ENCODE data around the gene DDX10.
"Not testable (repeated sequence)": the region's sequence is repeated elsewhere in the genome, so short reads cannot be mapped to it uniquely, and the experiment has no call there.

DDX10 gene

GRCh38 chr11:108732395-108732794 is 67.5 kb downstream of the DDX10 start:
- peaks cover 4% of the 10 kb centered on the region for H3K36me3 ChIP-seq (ENCODE audit: control insufficient read depth, insufficient read depth, low read length)
- no peaks in the 10 kb centered on the region for H3K9me3 ChIP-seq (ENCODE audit: control insufficient read depth, low read length)
- no peak overlapping the region for H3K27ac ChIP-seq (ENCODE audit: insufficient read depth, low read length, poor library complexity, severe bottlenecking)
- no peak for DNase-seq
- no peaks in the 10 kb centered on the region for H3K4me1 ChIP-seq (ENCODE audit: control insufficient read depth, insufficient read depth, low read length, poor library complexity, severe bottlenecking)
- no peak overlapping the region for H3K4me3 ChIP-seq (ENCODE audit: insufficient read depth, low read depth, low read length, poor library complexity, severe bottlenecking)
- H3K27me3 ChIP-seq (replicated peaks; ENCODE audit: control insufficient read depth, insufficient read depth, low read length, poor library complexity, severe bottlenecking): no peaks in the 10 kb centered on the region

GRCh38 chr11:108733479-108734116 is 68.7 kb downstream of the DDX10 start:
- Histone ChIP-seq H3K4me1 (ENCODE audit: control insufficient read depth, insufficient read depth, low read length, poor library complexity, severe bottlenecking) (no peaks in the 10 kb centered on the region), H3K36me3 (ENCODE audit: control insufficient read depth, insufficient read depth, low read length) (peaks cover 3% of the 10 kb centered on the region), H3K27me3 (replicated peaks; ENCODE audit: control insufficient read depth, insufficient read depth, low read length, poor library complexity, severe bottlenecking) (no peaks in the 10 kb centered on the region), H3K9me3 (ENCODE audit: control insufficient read depth, low read length) (no peaks in the 10 kb centered on the region), H3K4me3 (ENCODE audit: insufficient read depth, low read depth, low read length, poor library complexity, severe bottlenecking) (no peak overlapping the region), H3K27ac (ENCODE audit: insufficient read depth, low read length, poor library complexity, severe bottlenecking) (no peak overlapping the region)
- no peak for DNase-seq

- H3K9me3 ChIP-seq (ENCODE audit: control insufficient read depth, low read length): no peaks in the 10 kb centered on the region
- H3K36me3 ChIP-seq (ENCODE audit: control insufficient read depth, insufficient read depth, low read length): no peaks in the 10 kb centered on the region
- no peaks in the 10 kb centered on the region for H3K4me1 ChIP-seq (ENCODE audit: control insufficient read depth, insufficient read depth, low read length, poor library complexity, severe bottlenecking)
- no peaks in the 10 kb centered on the region for H3K27me3 ChIP-seq (replicated peaks; ENCODE audit: control insufficient read depth, insufficient read depth, low read length, poor library complexity, severe bottlenecking)
- H3K27ac ChIP-seq (ENCODE audit: insufficient read depth, low read length, poor library complexity, severe bottlenecking): no peak overlapping the region
- no peak overlapping the region for H3K4me3 ChIP-seq (ENCODE audit: insufficient read depth, low read depth, low read length, poor library complexity, severe bottlenecking)
- DNase-seq: no peak
Observed at GRCh38 chr11:108734283-108734682, 69.4 kb downstream of the DDX10 start.

- Histone ChIP-seq H3K4me3 (ENCODE audit: insufficient read depth, low read depth, low read length, poor library complexity, severe bottlenecking) (no peak overlapping the region), H3K9me3 (ENCODE audit: control insufficient read depth, low read length) (no peaks in the 10 kb centered on the region), H3K27ac (ENCODE audit: insufficient read depth, low read length, poor library complexity, severe bottlenecking) (no peak overlapping the region), H3K27me3 (replicated peaks; ENCODE audit: control insufficient read depth, insufficient read depth, low read length, poor library complexity, severe bottlenecking) (no peaks in the 10 kb centered on the region), H3K36me3 (ENCODE audit: control insufficient read depth, insufficient read depth, low read length) (no peaks in the 10 kb centered on the region), H3K4me1 (ENCODE audit: control insufficient read depth, insufficient read depth, low read length, poor library complexity, severe bottlenecking) (no peaks in the 10 kb centered on the region)
- no peak for DNase-seq
Observed at GRCh38 chr11:108734956-108735559, 70.2 kb downstream of the DDX10 start.

GRCh38 chr11:108740132-108740531 is 75.3 kb downstream of the DDX10 start:
- H3K27me3 ChIP-seq (replicated peaks; ENCODE audit: control insufficient read depth, insufficient read depth, low read length, poor library complexity, severe bottlenecking); H3K4me3 ChIP-seq (ENCODE audit: insufficient read depth, low read depth, low read length, poor library complexity, severe bottlenecking); H3K27ac ChIP-seq (ENCODE audit: insufficient read depth, low read length, poor library complexity, severe bottlenecking); DNase-seq; H3K4me1 ChIP-seq (ENCODE audit: control insufficient read depth, insufficient read depth, low read length, poor library complexity, severe bottlenecking); H3K36me3 ChIP-seq (ENCODE audit: control insufficient read depth, insufficient read depth, low read length); H3K9me3 ChIP-seq (ENCODE audit: control insufficient read depth, low read length): not testable (repeated sequence)

GRCh38 chr11:108743851-108744250 is 79.0 kb downstream of the DDX10 start:
- DNase-seq: no peak
- Histone ChIP-seq H3K9me3 (ENCODE audit: control insufficient read depth, low read length) (no peaks in the 10 kb centered on the region), H3K4me1 (ENCODE audit: control insufficient read depth, insufficient read depth, low read length, poor library complexity, severe bottlenecking) (no peaks in the 10 kb centered on the region), H3K27me3 (replicated peaks; ENCODE audit: control insufficient read depth, insufficient read depth, low read length, poor library complexity, severe bottlenecking) (no peaks in the 10 kb centered on the region), H3K27ac (ENCODE audit: insufficient read depth, low read length, poor library complexity, severe bottlenecking) (no peak overlapping the region), H3K36me3 (ENCODE audit: control insufficient read depth, insufficient read depth, low read length) (no peaks in the 10 kb centered on the region), H3K4me3 (ENCODE audit: insufficient read depth, low read depth, low read length, poor library complexity, severe bottlenecking) (no peak overlapping the region)

- Histone ChIP-seq H3K9me3 (ENCODE audit: control insufficient read depth, low read length) (no peaks in the 10 kb centered on the region), H3K36me3 (ENCODE audit: control insufficient read depth, insufficient read depth, low read length) (no peaks in the 10 kb centered on the region), H3K4me3 (ENCODE audit: insufficient read depth, low read depth, low read length, poor library complexity, severe bottlenecking) (no peak overlapping the region), H3K27ac (ENCODE audit: insufficient read depth, low read length, poor library complexity, severe bottlenecking) (no peak overlapping the region), H3K27me3 (replicated peaks; ENCODE audit: control insufficient read depth, insufficient read depth, low read length, poor library complexity, severe bottlenecking) (no peaks in the 10 kb centered on the region), H3K4me1 (ENCODE audit: control insufficient read depth, insufficient read depth, low read length, poor library complexity, severe bottlenecking) (no peaks in the 10 kb centered on the region)
- no peak for DNase-seq
Observed at GRCh38 chr11:108748968-108749367, 84.1 kb downstream of the DDX10 start.

GRCh38 chr11:108751444-108751843 is 86.6 kb downstream of the DDX10 start:
- H3K4me3 ChIP-seq (ENCODE audit: insufficient read depth, low read depth, low read length, poor library complexity, severe bottlenecking): no peak overlapping the region
- no peaks in the 10 kb centered on the region for H3K27me3 ChIP-seq (replicated peaks; ENCODE audit: control insufficient read depth, insufficient read depth, low read length, poor library complexity, severe bottlenecking)
- H3K27ac ChIP-seq (ENCODE audit: insufficient read depth, low read length, poor library complexity, severe bottlenecking): no peak overlapping the region
- H3K4me1 ChIP-seq (ENCODE audit: control insufficient read depth, insufficient read depth, low read length, poor library complexity, severe bottlenecking): no peaks in the 10 kb centered on the region
- no peaks in the 10 kb centered on the region for H3K9me3 ChIP-seq (ENCODE audit: control insufficient read depth, low read length)
- no peak for DNase-seq
- no peaks in the 10 kb centered on the region for H3K36me3 ChIP-seq (ENCODE audit: control insufficient read depth, insufficient read depth, low read length)

GRCh38 chr11:108752297-108752751 is 87.5 kb downstream of the DDX10 start:
- no peaks in the 10 kb centered on the region for H3K4me1 ChIP-seq (ENCODE audit: control insufficient read depth, insufficient read depth, low read length, poor library complexity, severe bottlenecking)
- no peaks in the 10 kb centered on the region for H3K27me3 ChIP-seq (replicated peaks; ENCODE audit: control insufficient read depth, insufficient read depth, low read length, poor library complexity, severe bottlenecking)
- H3K27ac ChIP-seq (ENCODE audit: insufficient read depth, low read length, poor library complexity, severe bottlenecking): no peak overlapping the region
- no peak overlapping the region for H3K4me3 ChIP-seq (ENCODE audit: insufficient read depth, low read depth, low read length, poor library complexity, severe bottlenecking)
- DNase-seq: no peak
- H3K36me3 ChIP-seq (ENCODE audit: control insufficient read depth, insufficient read depth, low read length): no peaks in the 10 kb centered on the region
- H3K9me3 ChIP-seq (ENCODE audit: control insufficient read depth, low read length): no peaks in the 10 kb centered on the region

- Histone ChIP-seq H3K9me3 (ENCODE audit: control insufficient read depth, low read length) (no peaks in the 10 kb centered on the region), H3K27ac (ENCODE audit: insufficient read depth, low read length, poor library complexity, severe bottlenecking) (no peak overlapping the region), H3K4me1 (ENCODE audit: control insufficient read depth, insufficient read depth, low read length, poor library complexity, severe bottlenecking) (no peaks in the 10 kb centered on the region), H3K36me3 (ENCODE audit: control insufficient read depth, insufficient read depth, low read length) (no peaks in the 10 kb centered on the region), H3K27me3 (replicated peaks; ENCODE audit: control insufficient read depth, insufficient read depth, low read length, poor library complexity, severe bottlenecking) (no peaks in the 10 kb centered on the region), H3K4me3 (ENCODE audit: insufficient read depth, low read depth, low read length, poor library complexity, severe bottlenecking) (no peak overlapping the region)
- DNase-seq: no peak
Observed at GRCh38 chr11:108754901-108755625, 90.2 kb downstream of the DDX10 start.

All from effector memory CD4-positive, alpha-beta T cell (primary cell).